OCI-LY7 (cell line): ENCODE measurements around the gene SACM1L. TPM values are rescaled to one million over a fixed set of nuclear protein-coding genes. Genes with fewer than 3 reads are reported as not detected.

ENCODE experiments used
- BruUV-seq: library from RNA; stranded (reverse); fragments of 400-500 nt; replicated peaks from 2 replicates; lab custom pipeline; 2021; lab: Mats Ljungman, UMichigan
- CTCF ChIA-PET: fragments of 300-600 bp; sonication (Branson Sonifier 250); formaldehyde crosslinking; loops from one replicate; lab custom pipeline; 2022; ENCODE audit warnings: antibody characterized with exemption; ENCODE audit not compliant: unreplicated experiment; lab: Charles Lee
- POLR2A ChIA-PET: fragments of 300-600 bp; sonication (Branson Sonifier 250); formaldehyde crosslinking; loops from one replicate; lab custom pipeline; 2022; ENCODE audit warnings: antibody characterized with exemption; lab: Charles Lee
- DNase-seq: peaks from one replicate; pipeline ENCODE4 v3.0.0-alpha.2; 2015; ENCODE audit warnings: low spot score
- H2AFZ ChIP-seq: fragments of 200-600 bp; sonication (generic), shearing (Covaris generic); 2 replicates; pipeline ENCODE4 v1.6.1; 2014; ENCODE audit warnings: mild to moderate bottlenecking, antibody characterized with exemption, low read length, moderate library complexity
- H3K27ac ChIP-seq: fragments of 200-600 bp; sonication (generic); 2 replicates; pipeline ENCODE4 v1.5.1; 2014; ENCODE audit warnings: mixed run types, low read depth, mild to moderate bottlenecking, moderate library complexity, low read length, inconsistent platforms; ENCODE audit not compliant: poor library complexity, severe bottlenecking
- H3K36me3 ChIP-seq: fragments of 200-600 bp; sonication (generic); 2 replicates; pipeline ENCODE4 v1.6.1; 2014; ENCODE audit warnings: mild to moderate bottlenecking, antibody characterized with exemption, low read length, moderate library complexity, mixed read lengths; ENCODE audit not compliant: insufficient read depth
- H3K4me1 ChIP-seq: fragments of 200-600 bp; sonication (generic); 2 replicates; pipeline ENCODE4 v1.5.1; 2014; ENCODE audit warnings: mild to moderate bottlenecking, low read length; ENCODE audit not compliant: insufficient read depth, poor library complexity, severe bottlenecking
- H3K4me2 ChIP-seq: fragments of 200-600 bp; sonication (generic); 2 replicates; pipeline ENCODE4 v1.6.1; 2014; ENCODE audit warnings: mild to moderate bottlenecking, low read length
- H3K4me3 ChIP-seq: fragments of 200-600 bp; sonication (generic); 2 replicates; pipeline ENCODE4 v1.5.1; 2014; ENCODE audit warnings: mild to moderate bottlenecking, low read depth, low read length; ENCODE audit not compliant: poor library complexity, severe bottlenecking
- H3K79me2 ChIP-seq: fragments of 200-600 bp; sonication (generic); 2 replicates; pipeline ENCODE4 v1.6.1; 2016; ENCODE audit warnings: low read depth, mild to moderate bottlenecking, low read length, moderate library complexity, mixed read lengths; ENCODE audit not compliant: insufficient read depth
- H3K9me2 ChIP-seq: fragments of 200-600 bp; sonication (generic); 2 replicates; pipeline ENCODE4 v1.6.1; 2016; ENCODE audit warnings: mild to moderate bottlenecking, low read length, mixed read lengths; ENCODE audit not compliant: insufficient read depth
- H3K9me3 ChIP-seq: fragments of 200-600 bp; sonication (generic); 2 replicates; pipeline ENCODE4 v1.6.1; 2014; ENCODE audit warnings: mild to moderate bottlenecking, mixed run types, low read length, mixed read lengths
- H4K20me1 ChIP-seq: fragments of 200-600 bp; sonication (generic); 2 replicates; pipeline ENCODE4 v1.6.1; 2014; ENCODE audit warnings: mild to moderate bottlenecking, antibody characterized with exemption, low read length, moderate library complexity, mixed read lengths; ENCODE audit not compliant: insufficient read depth
- EZH2phosphoT487 ChIP-seq: fragments of 200-600 bp; sonication (generic); IDR thresholded peaks from 2 replicates; pipeline ENCODE4 v1.6.1; 2018; ENCODE audit warnings: low read depth, borderline replicate concordance, mild to moderate bottlenecking, mixed run types, antibody characterized with exemption, low read length, moderate library complexity, mixed read lengths
- intact Hi-C: fragments of 100-400 bp; cut with micrococcal nuclease; formaldehyde crosslinking; loops from one replicate; pipeline ENCODE4 v1.10.0; 2022; ENCODE audit not compliant: unreplicated experiment
- total RNA-seq, 2 experiments: library from RNA; depleted of rRNA in 1 of 2; stranded (reverse); fragments of >200 nt in 1 of 2; shearing (Covaris generic) in 1 of 2; gene quantifications; 2 replicates each; pipeline ENCODE4 v1.2.3, GENCODE V29; 2014 to 2022
- TF ChIP-seq, protein P1 (sequence below): fragments of 200-600 bp; sonication (generic); conservative IDR thresholded peaks from 2 replicates; pipeline ENCODE4 v1.5.1; 2014; ENCODE audit warnings: mild to moderate bottlenecking, antibody characterized with exemption, low read length, moderate library complexity, mixed read lengths

SACM1L gene
- total RNA-seq, 2 experiments from 2014 or later, result 35.5 to 54.9 TPM

DNA sequence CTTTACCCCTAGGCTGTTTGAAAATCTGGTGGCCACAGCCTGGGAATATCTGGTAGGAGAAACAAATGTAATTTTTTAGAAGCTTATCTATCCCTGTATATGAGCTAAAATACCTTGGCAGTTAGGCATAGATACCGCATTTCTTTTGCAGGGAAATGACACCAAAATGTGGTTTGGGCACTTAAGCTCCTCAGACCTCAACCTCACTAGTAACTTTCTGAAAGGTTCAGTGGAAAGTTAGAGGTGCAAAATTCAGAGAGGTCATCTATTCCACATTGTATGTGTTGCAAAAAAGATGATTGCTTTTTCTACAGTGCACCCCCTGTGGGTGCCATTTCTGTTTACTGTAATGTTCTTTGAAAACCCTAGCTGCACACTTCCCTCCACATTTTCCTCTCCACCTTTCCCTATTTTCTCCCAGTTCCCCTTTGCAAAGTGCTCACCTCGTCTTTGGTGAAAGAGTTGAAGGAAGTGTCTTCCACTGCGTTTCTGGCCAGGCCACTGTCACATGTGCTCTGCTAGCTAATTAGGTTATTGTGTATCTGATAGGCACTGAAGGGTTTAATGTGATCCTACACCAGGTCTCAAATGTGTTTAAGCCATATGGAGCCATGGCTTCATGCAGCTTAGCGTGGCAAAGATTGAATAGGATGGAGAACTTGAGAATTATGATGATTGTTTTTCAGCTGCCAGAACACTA, 1.3 kb downstream of the SACM1L start:
- Histone ChIP-seq H3K27ac (peak overlapping the region; percentile 78), H4K20me1 (peaks cover 6% of the 10 kb centered on the region; the same call in 1 of the 2 replicates), H3K4me3 (peak overlapping the region; percentile 91), H3K79me2 (peaks cover 60% of the 10 kb centered on the region), H3K36me3 (peaks cover 34% of the 10 kb centered on the region), H3K9me2 (no peaks in the 10 kb centered on the region), H3K4me1 (peaks cover 38% of the 10 kb centered on the region), H2AFZ (no peak overlapping the region; the same call in 1 of the 2 replicates), H3K4me2 (peak overlapping the region; percentile 97), H3K9me3 (no peaks in the 10 kb centered on the region)
- DNase-seq, result peak; percentile 31
- POLR2A ChIA-PET, result interaction anchor here (0.5 to 2.4 kb wide), 5 partner anchors 9 to 715 kb away, joined by 3 to 11 read pairs (median 4); no protein-coding TSS in a partner anchor
- intact Hi-C loops, result no loop called here
- no peak for TF ChIP-seq EZH2phosphoT487
- TF ChIP-seq, protein P1, sequence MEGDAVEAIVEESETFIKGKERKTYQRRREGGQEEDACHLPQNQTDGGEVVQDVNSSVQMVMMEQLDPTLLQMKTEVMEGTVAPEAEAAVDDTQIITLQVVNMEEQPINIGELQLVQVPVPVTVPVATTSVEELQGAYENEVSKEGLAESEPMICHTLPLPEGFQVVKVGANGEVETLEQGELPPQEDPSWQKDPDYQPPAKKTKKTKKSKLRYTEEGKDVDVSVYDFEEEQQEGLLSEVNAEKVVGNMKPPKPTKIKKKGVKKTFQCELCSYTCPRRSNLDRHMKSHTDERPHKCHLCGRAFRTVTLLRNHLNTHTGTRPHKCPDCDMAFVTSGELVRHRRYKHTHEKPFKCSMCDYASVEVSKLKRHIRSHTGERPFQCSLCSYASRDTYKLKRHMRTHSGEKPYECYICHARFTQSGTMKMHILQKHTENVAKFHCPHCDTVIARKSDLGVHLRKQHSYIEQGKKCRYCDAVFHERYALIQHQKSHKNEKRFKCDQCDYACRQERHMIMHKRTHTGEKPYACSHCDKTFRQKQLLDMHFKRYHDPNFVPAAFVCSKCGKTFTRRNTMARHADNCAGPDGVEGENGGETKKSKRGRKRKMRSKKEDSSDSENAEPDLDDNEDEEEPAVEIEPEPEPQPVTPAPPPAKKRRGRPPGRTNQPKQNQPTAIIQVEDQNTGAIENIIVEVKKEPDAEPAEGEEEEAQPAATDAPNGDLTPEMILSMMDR, result peak; percentile 49; the same call in 1 of the 2 replicates
- CTCF ChIA-PET, result no interaction called here
- no TSS peak for BruUV-seq

GRCh38 chr3:45691842-45692241, 2.6 kb downstream of the SACM1L start:
- Histone ChIP-seq H3K9me2 (no peaks in the 10 kb centered on the region), H3K79me2 (peaks cover 73% of the 10 kb centered on the region), H3K4me2 (peak overlapping the region; percentile 97), H3K9me3 (no peaks in the 10 kb centered on the region), H3K4me1 (peaks cover 38% of the 10 kb centered on the region), H2AFZ (no peak overlapping the region), H4K20me1 (peaks cover 6% of the 10 kb centered on the region; the same call in 1 of the 2 replicates), H3K4me3 (peak overlapping the region; percentile 91), H3K27ac (no peak overlapping the region), H3K36me3 (peaks cover 45% of the 10 kb centered on the region)
- POLR2A ChIA-PET, result interaction anchor here (1.4 kb wide), 1 partner anchor 13 kb away, joined by 5 read pairs; no protein-coding TSS in a partner anchor
- intact Hi-C loops, result no loop called here
- no TSS peak for BruUV-seq
- CTCF ChIA-PET, result no interaction called here
- DNase-seq, result no peak
- no peak for TF ChIP-seq EZH2phosphoT487
- TF ChIP-seq, protein P1, result no peak

DNA sequence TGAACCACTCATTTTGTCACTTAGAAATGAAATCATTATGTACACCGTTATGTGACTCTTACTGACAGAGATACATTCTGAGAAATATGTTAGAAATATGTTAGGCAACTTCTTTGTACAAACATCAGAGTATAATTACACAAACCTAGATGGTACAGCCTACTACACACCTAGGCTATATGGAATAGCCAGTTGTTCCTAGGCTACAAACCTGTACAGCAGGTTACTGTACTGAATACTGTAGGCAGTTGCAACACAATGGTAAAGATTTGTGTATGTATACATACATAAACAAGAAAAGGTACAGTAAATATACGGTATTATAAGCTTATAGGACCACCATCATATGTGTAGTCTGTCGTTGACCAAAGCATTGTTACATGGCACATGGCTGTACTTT, 3.7 kb downstream of the SACM1L start:
- H3K79me2 ChIP-seq, result peaks cover 82% of the 10 kb centered on the region
- no peak overlapping the region for H3K4me3 ChIP-seq
- H3K9me2 ChIP-seq, result no peaks in the 10 kb centered on the region
- DNase-seq, result no peak
- intact Hi-C loops, result no loop called here
- H3K36me3 ChIP-seq, result peaks cover 46% of the 10 kb centered on the region
- peak overlapping the region; percentile 97; the same call in 1 of the 2 replicates for H3K4me2 ChIP-seq
- POLR2A ChIA-PET, result no interaction called here
- H3K9me3 ChIP-seq, result no peaks in the 10 kb centered on the region
- H3K4me1 ChIP-seq, result peaks cover 38% of the 10 kb centered on the region
- CTCF ChIA-PET, result interaction anchor here (0.5 kb wide), 1 partner anchor 57 kb away, joined by 4 read pairs; no protein-coding TSS in a partner anchor
- no peak overlapping the region for H3K27ac ChIP-seq
- no peak for TF ChIP-seq EZH2phosphoT487
- TF ChIP-seq, protein P1, result no peak
- no peak overlapping the region for H2AFZ ChIP-seq
- H4K20me1 ChIP-seq, result peaks cover 6% of the 10 kb centered on the region; the same call in 1 of the 2 replicates
- no TSS peak for BruUV-seq
